Mesenchymal stem cell (in vitro differentiated cells and primary cell): ENCODE results near the gene POU5F2.

Experiments
- DNase-seq: peaks from one replicate; pipeline ENCODE4 v3.0.0-alpha.2; 2013
- H2AFZ ChIP-seq: one replicate; pipeline ENCODE4 v1.6.1; 2013; ENCODE audit warnings: low read depth, mild to moderate bottlenecking, control low read depth, inconsistent platforms, low read length, moderate library complexity
- H2AK5ac ChIP-seq: 2 replicates; pipeline ENCODE4 v1.6.1; 2013; ENCODE audit warnings: low read length, moderate library complexity, mild to moderate bottlenecking, inconsistent platforms; ENCODE audit not compliant: severe bottlenecking
- H2BK120ac ChIP-seq: one replicate; pipeline ENCODE4 v1.6.1; 2013; ENCODE audit warnings: low read depth, mild to moderate bottlenecking, inconsistent platforms, low read length, moderate library complexity
- H2BK12ac ChIP-seq, 2 experiments: one replicate each; pipeline ENCODE4 v1.6.1; 2013; ENCODE audit warnings: inconsistent platforms in 2 of 2, low read length in 2 of 2, mild to moderate bottlenecking in 2 of 2, moderate library complexity in 2 of 2, control low read depth in 1 of 2
- H2BK15ac ChIP-seq: one replicate; pipeline ENCODE4 v1.6.1; 2013; ENCODE audit warnings: mild to moderate bottlenecking, low read depth, inconsistent platforms; ENCODE audit not compliant: poor library complexity, severe bottlenecking
- H2BK5ac ChIP-seq: 2 replicates; pipeline ENCODE4 v1.6.1; 2013; ENCODE audit warnings: low read depth, mild to moderate bottlenecking, low read length, control low read depth, inconsistent platforms; ENCODE audit not compliant: poor library complexity, severe bottlenecking
- H3K14ac ChIP-seq, 2 experiments: one replicate each; pipeline ENCODE4 v1.6.1; 2013; ENCODE audit warnings: inconsistent platforms in 2 of 2, low read length in 2 of 2, control low read depth in 1 of 2, mild to moderate bottlenecking in 1 of 2, moderate library complexity in 1 of 2
- H3K18ac ChIP-seq, 2 experiments: one replicate each; pipeline ENCODE4 v1.6.1; 2013; ENCODE audit warnings: inconsistent platforms in 2 of 2, low read length in 2 of 2, control low read depth in 1 of 2, low read depth in 1 of 2, mild to moderate bottlenecking in 1 of 2
- H3K23ac ChIP-seq, 2 experiments: one replicate each; pipeline ENCODE4 v1.6.1; 2013; ENCODE audit warnings: inconsistent platforms in 2 of 2, low read length in 2 of 2, mild to moderate bottlenecking in 2 of 2, moderate library complexity in 2 of 2, control low read depth in 1 of 2
- H3K27ac ChIP-seq: 2 replicates; pipeline ENCODE4 v1.5.1; 2013; ENCODE audit warnings: mild to moderate bottlenecking, moderate library complexity, low read length, control low read depth, inconsistent platforms; ENCODE audit not compliant: poor library complexity, severe bottlenecking
- H3K27me3 ChIP-seq, 2 experiments: 2 replicates each; pipeline versions ENCODE4 v1.6.1 to v1.7.0; 2013; ENCODE audit warnings: low read length in 2 of 2, mild to moderate bottlenecking in 2 of 2, moderate library complexity in 2 of 2, control low read depth in 1 of 2, inconsistent platforms in 1 of 2; ENCODE audit not compliant: control insufficient read depth in 1 of 2, insufficient read depth in 1 of 2
- H3K36me3 ChIP-seq, 2 experiments: 2 replicates each; pipeline versions ENCODE4 v1.6.1 to v1.7.0; 2013; ENCODE audit warnings: low read length in 2 of 2, control low read depth in 1 of 2, inconsistent platforms in 1 of 2, low read depth in 1 of 2, mild to moderate bottlenecking in 1 of 2; ENCODE audit not compliant: insufficient read depth in 2 of 2, control insufficient read depth in 1 of 2
- H3K4ac ChIP-seq, 2 experiments: one replicate each; pipeline ENCODE4 v1.6.1; 2013; ENCODE audit warnings: inconsistent platforms in 2 of 2, low read length in 2 of 2, mild to moderate bottlenecking in 2 of 2, moderate library complexity in 2 of 2, control low read depth in 1 of 2, low read depth in 1 of 2
- H3K4me1 ChIP-seq: 2 replicates; pipeline ENCODE4 v1.6.1; 2013; ENCODE audit warnings: low read depth, low read length, control low read depth; ENCODE audit not compliant: control insufficient read depth, insufficient read depth
- H3K4me2 ChIP-seq: 2 replicates; pipeline ENCODE4 v1.6.1; 2013; ENCODE audit warnings: low read length, mild to moderate bottlenecking, inconsistent platforms; ENCODE audit not compliant: poor library complexity, severe bottlenecking
- H3K4me3 ChIP-seq, 2 experiments: 2 replicates each; pipeline versions ENCODE4 v1.5.1 to v1.7.0; 2013; ENCODE audit warnings: low read length in 2 of 2, mild to moderate bottlenecking in 2 of 2, control low read depth in 1 of 2, low read depth in 1 of 2; ENCODE audit not compliant: insufficient read depth in 1 of 2
- H3K79me1 ChIP-seq: replicated peaks from 2 replicates; pipeline ENCODE4 v1.6.1; 2013; ENCODE audit warnings: mild to moderate bottlenecking, control low read depth, low read length, inconsistent platforms; ENCODE audit not compliant: poor library complexity, severe bottlenecking
- H3K9ac ChIP-seq: 2 replicates; pipeline ENCODE4 v1.7.0; 2013; ENCODE audit warnings: mild to moderate bottlenecking, low read length, moderate library complexity
- H3K9me3 ChIP-seq: 2 replicates; pipeline ENCODE4 v1.7.0; 2013; ENCODE audit warnings: mild to moderate bottlenecking, low read length; ENCODE audit not compliant: control insufficient read depth
- H4K8ac ChIP-seq: one replicate; pipeline ENCODE4 v1.6.1; 2013; ENCODE audit warnings: inconsistent platforms, mild to moderate bottlenecking, low read length, moderate library complexity
- H4K91ac ChIP-seq: one replicate; pipeline ENCODE4 v1.6.1; 2013; ENCODE audit warnings: mild to moderate bottlenecking, low read length, inconsistent platforms
- WGBS: methylation state at CpG from one replicate; pipeline ENCODE4 v1.1.7; 2013; ENCODE audit warnings: mixed read lengths; 5-methylcytosine and 5-hydroxymethylcytosine counted together

The POU5F2 gene

GRCh38 chr5:93755716-93756115 is 14.3 kb upstream of the POU5F2 start:
- Histone ChIP-seq H3K9ac (no peak overlapping the region), H3K14ac (no peak overlapping the region), H2BK15ac (no peak overlapping the region), H2BK120ac (no peak overlapping the region), H3K4me2 (no peak overlapping the region), H2BK12ac (no peak overlapping the region), H2AFZ (no peak overlapping the region), H3K4ac (no peak overlapping the region), H3K18ac (no peak overlapping the region), H3K23ac (no peak overlapping the region), H3K36me3 (peaks cover 0 to 3% of the 10 kb centered on the region in 2 experiments), H2AK5ac (no peak overlapping the region), H4K8ac (no peak overlapping the region), H3K27me3 (no peaks in the 10 kb centered on the region), H3K4me3 (no peak overlapping the region), H4K91ac (no peak overlapping the region), H3K4me1 (no peaks in the 10 kb centered on the region), H3K79me1 (peaks cover 8% of the 10 kb centered on the region), H3K27ac (no peak overlapping the region), H3K9me3 (peaks cover 13% of the 10 kb centered on the region), H2BK5ac (no peak overlapping the region)
- 96% methylated on average over 9 of the region's 10 CpGs for WGBS
- no peak for DNase-seq

GRCh38 chr5:93748875-93749397 is 7.5 kb upstream of the POU5F2 start:
- no peaks in the 10 kb centered on the region for H3K4me1 ChIP-seq
- H3K4me3 ChIP-seq, result no peak overlapping the region
- no peak overlapping the region for H3K4me2 ChIP-seq
- H3K23ac ChIP-seq, result no peak overlapping the region
- no peak overlapping the region for H4K8ac ChIP-seq
- peaks cover 2% of the 10 kb centered on the region for H3K79me1 ChIP-seq
- no peak overlapping the region for H3K14ac ChIP-seq
- no peak overlapping the region for H3K4ac ChIP-seq
- H3K27me3 ChIP-seq, result no peaks in the 10 kb centered on the region
- no peak for DNase-seq
- no peaks in the 10 kb centered on the region for H3K36me3 ChIP-seq
- no peak overlapping the region for H4K91ac ChIP-seq
- no peak overlapping the region for H2AK5ac ChIP-seq
- no peak overlapping the region for H3K9ac ChIP-seq
- no peak overlapping the region for H3K18ac ChIP-seq
- no peak overlapping the region for H2BK5ac ChIP-seq
- no peak overlapping the region for H2BK120ac ChIP-seq
- no peak overlapping the region for H2AFZ ChIP-seq
- no peaks in the 10 kb centered on the region for H3K9me3 ChIP-seq
- no CpG with 5 or more reads among the region's 1 CpG for WGBS
- H3K27ac ChIP-seq, result no peak overlapping the region
- H2BK12ac ChIP-seq, result no peak overlapping the region
- H2BK15ac ChIP-seq, result no peak overlapping the region

- Histone ChIP-seq H2BK12ac (no peak overlapping the region), H4K91ac (no peak overlapping the region), H3K4me3 (no peak overlapping the region), H3K23ac (no peak overlapping the region), H4K8ac (no peak overlapping the region), H3K27me3 (no peaks in the 10 kb centered on the region), H3K4ac (no peak overlapping the region), H3K27ac (no peak overlapping the region), H2BK120ac (no peak overlapping the region), H3K36me3 (no peaks in the 10 kb centered on the region), H3K14ac (no peak overlapping the region), H2BK15ac (no peak overlapping the region), H3K4me1 (no peaks in the 10 kb centered on the region), H2BK5ac (no peak overlapping the region), H3K18ac (no peak overlapping the region), H3K9me3 (no peaks in the 10 kb centered on the region), H2AFZ (no peak overlapping the region), H3K4me2 (no peak overlapping the region), H3K79me1 (no peaks in the 10 kb centered on the region), H2AK5ac (no peak overlapping the region), H3K9ac (peak overlapping the region; percentile 2)
- peak; percentile 29 for DNase-seq
These were observed 5.1 kb upstream of the POU5F2 start for GRCh38 chr5:93746406-93747056.

- H2AK5ac ChIP-seq, result no peak overlapping the region
- H3K27me3 ChIP-seq, result no peaks in the 10 kb centered on the region
- H3K4me1 ChIP-seq, result no peaks in the 10 kb centered on the region
- no peak overlapping the region for H2AFZ ChIP-seq
- H3K9me3 ChIP-seq, result no peaks in the 10 kb centered on the region
- H4K8ac ChIP-seq, result no peak overlapping the region
- H3K14ac ChIP-seq, result no peak overlapping the region
- H3K18ac ChIP-seq, result no peak overlapping the region
- H3K4me2 ChIP-seq, result no peak overlapping the region
- no peak overlapping the region for H3K4ac ChIP-seq
- H3K9ac ChIP-seq, result no peak overlapping the region
- H2BK15ac ChIP-seq, result no peak overlapping the region
- no peak overlapping the region for H3K27ac ChIP-seq
- H2BK120ac ChIP-seq, result no peak overlapping the region
- no peak overlapping the region for H4K91ac ChIP-seq
- DNase-seq, result peak; percentile 8
- H3K36me3 ChIP-seq, result peaks cover 0 to 7% of the 10 kb centered on the region in 2 experiments
- H3K4me3 ChIP-seq, result no peak overlapping the region
- no peak overlapping the region for H2BK12ac ChIP-seq
- no peaks in the 10 kb centered on the region for H3K79me1 ChIP-seq
- WGBS, result 100% methylated on average over 1 of the region's 2 CpGs
- H2BK5ac ChIP-seq, result no peak overlapping the region
- H3K23ac ChIP-seq, result no peak overlapping the region
These were observed 5.1 kb downstream of the POU5F2 start for GRCh38 chr5:93736284-93736683.
